GM04503 (cell line): ENCODE results near the gene CDC37L1.

Experiments used
- DNase-seq: peaks from one replicate; pipeline ENCODE4 v3.0.0-alpha.2; 2012; ENCODE audit warnings: low read depth

Gene CDC37L1

DNA sequence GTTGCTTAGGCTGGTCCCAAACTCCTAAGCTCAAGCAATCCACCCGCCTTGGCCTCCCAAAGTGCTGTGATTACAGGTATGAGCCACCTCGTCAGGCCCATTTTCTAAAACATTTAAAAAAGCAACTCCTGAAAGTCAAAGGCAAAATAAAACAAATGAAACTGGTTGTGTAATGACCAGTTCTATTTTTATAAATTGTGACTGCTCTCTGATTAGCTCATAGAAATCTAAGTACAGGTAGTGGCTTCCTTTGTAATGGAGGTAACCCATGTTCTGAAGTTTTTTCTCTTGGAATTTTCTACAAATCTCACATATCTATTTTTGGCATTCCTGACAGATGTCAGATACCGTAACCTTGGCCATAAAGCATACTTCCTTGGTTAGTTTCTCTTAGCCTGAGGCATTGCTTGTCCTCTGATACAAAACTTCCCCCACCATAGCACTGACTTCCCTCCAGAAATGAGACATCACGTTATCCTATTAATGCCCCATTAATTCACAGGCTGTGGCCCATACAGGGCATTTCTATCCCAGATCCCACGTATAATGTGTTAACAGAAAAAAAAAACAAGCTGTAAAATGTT, 75.7 kb downstream of the CDC37L1 start:
- no peak for DNase-seq

DNA sequence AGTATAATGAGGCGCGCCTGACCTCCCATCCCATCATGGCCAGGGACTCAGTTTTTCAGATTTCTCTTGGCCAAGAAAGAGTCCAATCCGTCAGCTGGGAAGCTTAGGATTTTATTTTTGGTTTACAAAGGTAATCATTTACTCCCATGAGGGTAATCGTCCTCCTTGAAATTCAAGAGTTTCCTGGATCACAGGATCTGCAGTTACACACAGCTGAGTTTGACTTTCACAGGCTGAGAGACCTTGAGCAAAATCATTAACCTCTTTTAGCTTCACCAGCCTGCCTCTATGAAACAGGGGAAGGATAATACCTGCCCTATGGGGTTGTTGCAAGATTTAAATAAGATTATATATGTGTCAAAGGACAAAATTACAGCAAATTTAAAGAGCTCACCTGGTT, 77.1 kb downstream of the CDC37L1 start:
- no peak for DNase-seq
